GM18519 (cell line): Measurements from ENCODE around the gene FAM216B.
"Not testable (repeated sequence)": the region's sequence is repeated elsewhere in the genome, so short reads cannot be mapped to it uniquely, and the experiment has no call there.

Experiments
- ATAC-seq: cut with Tn5 transposase; IDR thresholded peaks from one replicate; pipeline ENCODE4 v1.9.1; 2021; ENCODE audit warnings: mild to moderate bottlenecking, moderate library complexity; ENCODE audit not compliant: unreplicated experiment, low FRiP score

The FAM216B gene

GRCh38 chr13:42781352-42781751 is at the start of gene FAM216B:
Gene FAM216B, plus strand, starts transcription at chr13:42781584. Its CDS starts 2,484 bp downstream, at chr13:42784068.
- no peak for ATAC-seq

- no peak for ATAC-seq
Observed at GRCh38 chr13:42732073-42732472, 49.3 kb upstream of the FAM216B start.

GRCh38 chr13:42733046-42733445 is 48.3 kb upstream of the FAM216B start:
- ATAC-seq: no peak

- no peak for ATAC-seq
Observed at GRCh38 chr13:42735010-42735409, 46.4 kb upstream of the FAM216B start.

- ATAC-seq: no peak
Observed at GRCh38 chr13:42740753-42741152, 40.6 kb upstream of the FAM216B start.

GRCh38 chr13:42741914-42742313 is 39.5 kb upstream of the FAM216B start:
- no peak for ATAC-seq

GRCh38 chr13:42745655-42746054 is 35.7 kb upstream of the FAM216B start:
- no peak for ATAC-seq

GRCh38 chr13:42746866-42747265 is 34.5 kb upstream of the FAM216B start:
- no peak for ATAC-seq

GRCh38 chr13:42747399-42747873 is 33.9 kb upstream of the FAM216B start:
- no peak for ATAC-seq

GRCh38 chr13:42750794-42751193 is 30.6 kb upstream of the FAM216B start:
- no peak for ATAC-seq

GRCh38 chr13:42751693-42752092 is 29.7 kb upstream of the FAM216B start:
- ATAC-seq: peak; percentile 59

- ATAC-seq: no peak
Observed at GRCh38 chr13:42752731-42753130, 28.7 kb upstream of the FAM216B start.

- ATAC-seq: no peak
Observed at GRCh38 chr13:42753697-42754096, 27.7 kb upstream of the FAM216B start.

- ATAC-seq: no peak
Observed at GRCh38 chr13:42754801-42755510, 26.4 kb upstream of the FAM216B start.

GRCh38 chr13:42757678-42758420 is 23.5 kb upstream of the FAM216B start:
- no peak for ATAC-seq

GRCh38 chr13:42758515-42758914 is 22.9 kb upstream of the FAM216B start:
- no peak for ATAC-seq

- no peak for ATAC-seq
Observed at GRCh38 chr13:42760951-42761350, 20.4 kb upstream of the FAM216B start.

- ATAC-seq: no peak
Observed at GRCh38 chr13:42762251-42762650, 19.1 kb upstream of the FAM216B start.

GRCh38 chr13:42762917-42763316 is 18.5 kb upstream of the FAM216B start:
- no peak for ATAC-seq

- ATAC-seq: no peak
Observed at GRCh38 chr13:42766016-42766415, 15.4 kb upstream of the FAM216B start.

GRCh38 chr13:42769650-42770049 is 11.7 kb upstream of the FAM216B start:
- ATAC-seq: no peak

GRCh38 chr13:42776558-42776957 is 4.8 kb upstream of the FAM216B start:
- ATAC-seq: not testable (repeated sequence)
